HepG2 (cell line): ENCODE results near the gene PCED1B. TPM values are rescaled to one million over a fixed set of nuclear protein-coding genes. Genes with fewer than 3 reads are reported as not detected.

ENCODE experiments used
- ARID2 ChIP-seq: sonication (generic); formaldehyde crosslinking; IDR thresholded peaks from 2 replicates; pipeline ENCODE4 v1.8.1; 2022; ENCODE audit warnings: mild to moderate bottlenecking, missing genetic modification reagents, borderline replicate concordance
- ATF6 ChIP-seq: sonication (generic); formaldehyde crosslinking; conservative IDR thresholded peaks from 2 replicates; pipeline ENCODE4 v1.4.0; 2020; ENCODE audit warnings: missing genetic modification reagents
- CBFB ChIP-seq: sonication (generic); formaldehyde crosslinking; IDR thresholded peaks from 2 replicates; pipeline ENCODE4 v1.4.0; 2020; ENCODE audit warnings: missing genetic modification reagents
- CHD2 ChIP-seq: IDR thresholded peaks from 2 replicates; pipeline ENCODE4 v1.6.1; 2011; ENCODE audit warnings: low read depth, low read length, improper control_type of control experiment
- GPBP1L1 ChIP-seq: sonication (generic); formaldehyde crosslinking; IDR thresholded peaks from 2 replicates; pipeline ENCODE4 v1.5.0; 2020; ENCODE audit warnings: mild to moderate bottlenecking, missing genetic modification reagents
- HMGXB3 ChIP-seq: sonication (generic); formaldehyde crosslinking; IDR thresholded peaks from 2 replicates; pipeline ENCODE4 v1.4.0; 2020; ENCODE audit warnings: missing genetic modification reagents, borderline replicate concordance
- NFKB2 ChIP-seq: sonication (generic); formaldehyde crosslinking; IDR thresholded peaks from 2 replicates; pipeline ENCODE4 v1.4.0; 2020; ENCODE audit warnings: missing genetic modification reagents, borderline replicate concordance
- NFKBIZ ChIP-seq: IDR thresholded peaks from 2 replicates; pipeline ENCODE4 v1.6.1; 2018; ENCODE audit warnings: missing genetic modification reagents, missing compliant biosample characterization
- PRPF4 ChIP-seq: fragments of 200-400 bp; formaldehyde crosslinking; IDR thresholded peaks from 2 replicates; pipeline ENCODE4 v1.6.1; 2016; ENCODE audit warnings: low read length, low read depth; ENCODE audit not compliant: poor library complexity, severe bottlenecking
- REXO4 ChIP-seq: sonication (generic); formaldehyde crosslinking; IDR thresholded peaks from 2 replicates; pipeline ENCODE4 v1.8.0; 2022; ENCODE audit warnings: missing genetic modification reagents, mild to moderate bottlenecking, borderline replicate concordance
- SAFB2 ChIP-seq: sonication (generic); formaldehyde crosslinking; IDR thresholded peaks from 2 replicates; pipeline ENCODE4 v1.5.1; 2020; ENCODE audit warnings: missing genetic modification reagents, low read depth, mild to moderate bottlenecking, borderline replicate concordance
- SP140L ChIP-seq: sonication (generic); formaldehyde crosslinking; IDR thresholded peaks from 2 replicates; pipeline ENCODE4 v1.4.0; 2020; ENCODE audit warnings: missing genetic modification reagents, borderline replicate concordance
- TFDP2 ChIP-seq: sonication (generic); formaldehyde crosslinking; IDR thresholded peaks from 2 replicates; pipeline ENCODE4 v1.4.0; 2020; ENCODE audit warnings: missing genetic modification reagents
- THYN1 ChIP-seq: sonication (generic); formaldehyde crosslinking; IDR thresholded peaks from 2 replicates; pipeline ENCODE4 v1.8.1; 2023; ENCODE audit warnings: low read depth, mild to moderate bottlenecking, moderate library complexity, missing genetic modification reagents, borderline replicate concordance
- ZFP36 ChIP-seq: fragments of 150-350 bp; IDR thresholded peaks from 2 replicates; pipeline ENCODE4 v1.6.1; 2018; ENCODE audit warnings: borderline replicate concordance, low read length, low read depth; ENCODE audit not compliant: partially characterized antibody
- ZMYM3 ChIP-seq: sonication (generic); formaldehyde crosslinking; IDR thresholded peaks from 2 replicates; pipeline ENCODE4 v1.5.1; 2020; ENCODE audit warnings: mild to moderate bottlenecking, missing genetic modification reagents
- ZNF124 ChIP-seq: sonication (generic); formaldehyde crosslinking; IDR thresholded peaks from 2 replicates; pipeline ENCODE4 v1.4.0; 2020; ENCODE audit warnings: missing genetic modification reagents
- ZNF724P ChIP-seq: sonication (generic); formaldehyde crosslinking; IDR thresholded peaks from 2 replicates; pipeline ENCODE4 v1.8.0; 2022; ENCODE audit warnings: missing genetic modification reagents, borderline replicate concordance
- ZSCAN5A ChIP-seq: sonication (generic); formaldehyde crosslinking; IDR thresholded peaks from 2 replicates; pipeline ENCODE4 v1.8.0; 2022; ENCODE audit warnings: mild to moderate bottlenecking, missing genetic modification reagents, borderline replicate concordance
- polyA plus RNA-seq, 8 experiments: library from polyadenylated mRNA; depleted of rRNA in 3 of 8; stranded (reverse) in 7 of 8; unstranded in 1 of 8; fragments of >200 nt; fragmentation: Illumina TruSeq in 4 of 8; extraction: Trizol in 4 of 8; gene quantifications; 2 replicates each; pipeline versions ENCODE4 v1.2.1 to v1.2.3, GENCODE V29; 2011 to 2016; ENCODE audit warnings: low read depth in 4 of 8, missing spikeins in 1 of 8, mixed read lengths in 1 of 8; ENCODE audit not compliant: insufficient read depth in 1 of 8
- total RNA-seq, 5 experiments: library from RNA; depleted of rRNA; stranded (reverse); fragments of >200 nt; fragmentation: Illumina TruSeq; extraction: Trizol; gene quantifications; 2 replicates each; pipeline ENCODE4 v1.2.3, GENCODE V29; 2016; ENCODE audit warnings: low read depth in 1 of 5

The PCED1B gene
- total and polyA plus RNA-seq, 2 of the 13 experiments (the other 11 are each of a cell fraction or from before 2014, with no cell fraction given) = 0.11 to 0.37 TPM

- TF ChIP-seq ZMYM3 (CRISPR knock-in tag) (no peak), NFKBIZ (CRISPR knock-in tag) (no peak), GPBP1L1 (CRISPR knock-in tag) (no peak), NFKB2 (no peak), HMGXB3 (CRISPR knock-in tag) (no peak), ZNF724P (CRISPR knock-in tag) (no peak), ZFP36 (no peak), THYN1 (no peak), ATF6 (CRISPR knock-in tag) (no peak), SAFB2 (CRISPR knock-in tag) (no peak), CHD2 (no peak), ARID2 (CRISPR knock-in tag) (no peak), REXO4 (no peak), PRPF4 (no peak), TFDP2 (CRISPR knock-in tag) (peak; percentile 9; the same call in 1 of the 2 replicates), ZNF124 (no peak), CBFB (CRISPR knock-in tag) (no peak), SP140L (CRISPR knock-in tag) (no peak), ZSCAN5A (CRISPR knock-in tag) (no peak)
These were observed 144.4 kb downstream of the PCED1B start (continued) for GRCh38 chr12:47223848-47224213.
